Astrocyte (in vitro differentiated cells and primary cell): ENCODE data around the gene DDX31.

ENCODE experiments used
- EZH2 ChIP-seq: IDR thresholded peaks from 2 replicates; pipeline ENCODE4 v1.6.1; 2012; ENCODE audit warnings: mild to moderate bottlenecking, low read length, inconsistent platforms; ENCODE audit not compliant: insufficient read depth
- TF ChIP-seq, protein P1 (sequence below): IDR thresholded peaks from 2 replicates; pipeline ENCODE4 v1.5.1; 2011; ENCODE audit warnings: low read depth, mild to moderate bottlenecking, inconsistent platforms, low read length, moderate library complexity; ENCODE audit not compliant: insufficient read depth

DNA sequence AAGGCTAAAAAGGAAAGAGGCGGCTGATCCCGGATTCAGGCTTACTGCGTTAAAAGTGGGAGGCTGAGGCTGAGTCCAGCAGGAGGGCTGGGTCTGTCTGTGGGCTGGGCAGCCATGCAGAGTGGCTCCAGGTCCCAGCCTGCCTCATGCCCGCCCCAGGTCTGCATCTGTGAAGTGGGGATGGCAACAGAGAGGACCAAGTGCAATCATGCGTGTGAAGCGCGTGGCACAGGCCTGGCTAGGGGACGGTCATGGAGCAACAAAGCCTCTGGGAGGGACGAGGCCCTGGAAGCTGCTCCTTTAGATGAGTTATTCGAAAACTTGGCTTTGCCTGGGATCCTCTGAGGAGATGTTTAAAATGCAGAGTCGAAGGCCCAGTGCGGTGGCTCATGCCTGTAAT lies 117.7 kb downstream of the DDX31 start:
- TF ChIP-seq, protein P1, sequence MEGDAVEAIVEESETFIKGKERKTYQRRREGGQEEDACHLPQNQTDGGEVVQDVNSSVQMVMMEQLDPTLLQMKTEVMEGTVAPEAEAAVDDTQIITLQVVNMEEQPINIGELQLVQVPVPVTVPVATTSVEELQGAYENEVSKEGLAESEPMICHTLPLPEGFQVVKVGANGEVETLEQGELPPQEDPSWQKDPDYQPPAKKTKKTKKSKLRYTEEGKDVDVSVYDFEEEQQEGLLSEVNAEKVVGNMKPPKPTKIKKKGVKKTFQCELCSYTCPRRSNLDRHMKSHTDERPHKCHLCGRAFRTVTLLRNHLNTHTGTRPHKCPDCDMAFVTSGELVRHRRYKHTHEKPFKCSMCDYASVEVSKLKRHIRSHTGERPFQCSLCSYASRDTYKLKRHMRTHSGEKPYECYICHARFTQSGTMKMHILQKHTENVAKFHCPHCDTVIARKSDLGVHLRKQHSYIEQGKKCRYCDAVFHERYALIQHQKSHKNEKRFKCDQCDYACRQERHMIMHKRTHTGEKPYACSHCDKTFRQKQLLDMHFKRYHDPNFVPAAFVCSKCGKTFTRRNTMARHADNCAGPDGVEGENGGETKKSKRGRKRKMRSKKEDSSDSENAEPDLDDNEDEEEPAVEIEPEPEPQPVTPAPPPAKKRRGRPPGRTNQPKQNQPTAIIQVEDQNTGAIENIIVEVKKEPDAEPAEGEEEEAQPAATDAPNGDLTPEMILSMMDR = no peak
- no peak for TF ChIP-seq EZH2
